Testis (tissue), 2 donors: Measurements from ENCODE around the gene SBSN.

Source experiments
- POLR2A ChIP-seq: fragments of 450-650 bp; IDR thresholded peaks from one replicate; pipeline ENCODE4 v1.6.1; 2017; ENCODE audit warnings: antibody characterized with exemption, mild to moderate bottlenecking, moderate library complexity
- TF ChIP-seq, protein P1 (sequence below), 3 experiments: fragments of 450-650 bp in 2 of 3; fragments of 200-600 bp in 1 of 3; sonication (generic) in 1 of 3; IDR thresholded peaks; one replicate each; pipeline ENCODE4 v1.5.1; 2016 to 2019; ENCODE audit warnings: antibody characterized with exemption in 3 of 3, mild to moderate bottlenecking in 2 of 3, moderate library complexity in 1 of 3

DNA sequence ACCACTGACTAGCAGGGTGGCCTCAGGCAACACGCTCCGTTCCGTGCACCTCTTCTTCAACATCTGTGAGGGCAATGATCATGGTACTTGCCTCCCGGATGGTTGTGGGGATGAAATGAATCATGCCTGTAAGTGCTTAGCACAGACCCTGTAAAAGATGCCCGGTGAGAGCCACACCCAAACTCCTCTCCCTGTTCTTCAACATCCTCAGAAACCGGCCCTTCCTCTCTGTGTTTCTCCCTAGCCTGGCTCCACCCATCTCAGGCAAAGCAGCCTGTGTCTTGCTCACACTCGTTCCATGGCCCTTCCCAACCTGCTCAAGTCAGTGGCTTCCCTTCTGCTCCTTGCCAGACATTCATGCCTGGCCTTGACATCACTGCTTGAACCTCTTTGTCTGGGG is 8.8 kb downstream of the SBSN start:
- TF ChIP-seq, protein P1, sequence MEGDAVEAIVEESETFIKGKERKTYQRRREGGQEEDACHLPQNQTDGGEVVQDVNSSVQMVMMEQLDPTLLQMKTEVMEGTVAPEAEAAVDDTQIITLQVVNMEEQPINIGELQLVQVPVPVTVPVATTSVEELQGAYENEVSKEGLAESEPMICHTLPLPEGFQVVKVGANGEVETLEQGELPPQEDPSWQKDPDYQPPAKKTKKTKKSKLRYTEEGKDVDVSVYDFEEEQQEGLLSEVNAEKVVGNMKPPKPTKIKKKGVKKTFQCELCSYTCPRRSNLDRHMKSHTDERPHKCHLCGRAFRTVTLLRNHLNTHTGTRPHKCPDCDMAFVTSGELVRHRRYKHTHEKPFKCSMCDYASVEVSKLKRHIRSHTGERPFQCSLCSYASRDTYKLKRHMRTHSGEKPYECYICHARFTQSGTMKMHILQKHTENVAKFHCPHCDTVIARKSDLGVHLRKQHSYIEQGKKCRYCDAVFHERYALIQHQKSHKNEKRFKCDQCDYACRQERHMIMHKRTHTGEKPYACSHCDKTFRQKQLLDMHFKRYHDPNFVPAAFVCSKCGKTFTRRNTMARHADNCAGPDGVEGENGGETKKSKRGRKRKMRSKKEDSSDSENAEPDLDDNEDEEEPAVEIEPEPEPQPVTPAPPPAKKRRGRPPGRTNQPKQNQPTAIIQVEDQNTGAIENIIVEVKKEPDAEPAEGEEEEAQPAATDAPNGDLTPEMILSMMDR (IDR thresholded peaks at IDR 0.05), result no peak
- no peak for TF ChIP-seq POLR2A
